Vagina (tissue), 2 donors: ENCODE measurements around the gene TLE4. TPM values are rescaled to one million over a fixed set of nuclear protein-coding genes. Genes with fewer than 3 reads are reported as not detected.

ENCODE experiments used
- DNase-seq, 2 donors: peaks; one replicate each; pipeline ENCODE4 v3.0.0-alpha.2; 2017; ENCODE audit errors: extremely low spot score in 2 of 2
- H3K27ac ChIP-seq: fragments of 200-600 bp; sonication (generic); one replicate; pipeline ENCODE4 v1.5.1; 2019
- H3K27me3 ChIP-seq: fragments of 200-600 bp; sonication (generic); one replicate; pipeline ENCODE4 v1.5.1; 2019
- H3K36me3 ChIP-seq, 2 donors: fragments of 200-600 bp; sonication (generic); one replicate each; pipeline ENCODE4 v1.5.1; 2017 to 2019
- H3K4me1 ChIP-seq: fragments of 200-600 bp; sonication (generic); one replicate; pipeline ENCODE4 v1.5.1; 2019
- H3K4me3 ChIP-seq, 2 donors: fragments of 200-600 bp; sonication (generic); 1 replicate in 1 of 2; 2 replicates in 1 of 2; pipeline ENCODE4 v1.5.1; 2016 to 2019
- H3K9me3 ChIP-seq: fragments of 200-600 bp; sonication (generic); one replicate; pipeline ENCODE4 v1.5.1; 2019
- CTCF ChIP-seq, 3 experiments: fragments of 450-650 bp in 2 of 3; fragments of 200-600 bp in 1 of 3; sonication (generic) in 1 of 3; IDR thresholded peaks; one replicate each; pipeline ENCODE4 v1.5.1; 2017 to 2019; ENCODE audit warnings: antibody characterized with exemption in 3 of 3, mild to moderate bottlenecking in 2 of 3, moderate library complexity in 2 of 3
- POLR2A ChIP-seq, 2 donors: fragments of 450-650 bp; IDR thresholded peaks; one replicate each; pipeline ENCODE4 v1.6.1; 2017; ENCODE audit warnings: antibody characterized with exemption in 2 of 2, mild to moderate bottlenecking in 2 of 2, moderate library complexity in 2 of 2
- POLR2AphosphoS5 ChIP-seq, 2 donors: sonication (generic); formaldehyde crosslinking; IDR thresholded peaks; one replicate each; pipeline ENCODE4 v1.9.0; 2017; ENCODE audit warnings: antibody characterized with exemption in 2 of 2, mild to moderate bottlenecking in 2 of 2, low read depth in 1 of 2; ENCODE audit not compliant: insufficient read depth in 1 of 2
- intact Hi-C: fragments of 100-400 bp; cut with DNase I; formaldehyde crosslinking; loops from one replicate; pipeline ENCODE4 v1.15.1; 2023
- total RNA-seq: library from RNA; depleted of rRNA; stranded (reverse); fragments of >200 nt; gene quantifications from one replicate; pipeline ENCODE4 v1.2.3, GENCODE V29; 2016

The TLE4 gene
- total RNA-seq, 1 donor from 2014 or later: 49.8 TPM

DNA sequence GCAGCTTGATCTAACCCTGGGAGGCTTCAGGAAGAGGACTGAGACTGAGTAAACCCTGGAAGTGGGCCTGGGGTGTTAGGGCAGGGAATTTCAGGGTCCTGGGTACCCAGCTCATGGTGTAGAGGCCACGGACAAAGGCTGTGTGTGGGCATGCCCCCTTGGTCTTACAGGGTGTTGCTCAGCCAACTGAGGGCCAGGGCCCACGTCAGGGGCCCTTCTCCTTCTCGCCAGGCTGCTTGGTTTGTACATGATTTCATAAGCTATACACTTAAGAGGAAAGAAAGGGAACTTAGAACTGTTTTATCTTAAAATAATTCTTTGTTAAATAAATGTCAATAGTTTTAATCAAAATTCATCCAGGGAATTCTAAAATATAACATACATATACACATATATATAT is 95.4 kb downstream of the TLE4 start:
- Histone ChIP-seq H3K4me3 (no peak overlapping the region), H3K27me3 (no peaks in the 10 kb centered on the region), H3K36me3 (no peaks in the 10 kb centered on the region), H3K27ac (no peak overlapping the region), H3K4me1 (peaks cover 18% of the 10 kb centered on the region), H3K9me3 (no peaks in the 10 kb centered on the region)
- TF ChIP-seq POLR2A (IDR thresholded peaks at IDR 0.05): no peak
- TF ChIP-seq CTCF (IDR thresholded peaks at IDR 0.05): no peak
- no peak for TF ChIP-seq POLR2AphosphoS5 (IDR thresholded peaks at IDR 0.05; ENCODE audit: insufficient read depth in 1 of 2, low read depth in 1 of 2)
- intact Hi-C loops: no loop called here
- DNase-seq: no peak

DNA sequence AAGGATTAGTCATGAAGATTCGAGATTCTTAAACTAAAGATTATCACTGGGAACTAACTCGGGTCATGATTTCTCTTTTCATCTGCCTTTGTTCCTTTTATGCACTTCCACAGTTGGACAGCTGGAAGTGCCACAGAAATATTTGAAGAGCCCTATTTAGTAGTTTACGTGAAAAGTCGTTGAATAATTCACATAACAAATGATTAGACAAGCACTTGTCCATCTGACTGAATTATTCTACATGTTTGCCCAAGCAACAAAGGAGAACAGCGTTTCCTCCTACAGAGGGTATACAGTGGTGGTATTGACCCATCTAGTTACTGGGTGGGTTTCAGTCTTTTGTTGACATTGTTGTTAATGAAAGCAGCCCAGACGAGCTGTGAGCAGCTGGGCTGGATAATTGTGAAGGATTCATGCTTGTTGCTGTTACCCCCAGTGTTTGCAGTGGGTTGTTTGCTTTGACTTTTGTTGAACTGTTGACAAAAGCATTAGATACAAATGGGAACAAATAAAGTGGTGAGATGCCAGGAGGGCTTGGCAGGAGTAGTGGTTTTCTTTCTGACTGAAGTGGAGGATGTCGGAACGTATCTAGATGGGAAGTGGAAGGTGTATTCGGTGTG is 96.2 kb downstream of the TLE4 start:
- Histone ChIP-seq H3K4me3 (no peak overlapping the region), H3K4me1 (peaks cover 12% of the 10 kb centered on the region), H3K27me3 (no peaks in the 10 kb centered on the region), H3K36me3 (no peaks in the 10 kb centered on the region), H3K27ac (no peak overlapping the region), H3K9me3 (no peaks in the 10 kb centered on the region)
- intact Hi-C loops: no loop called here
- DNase-seq: no peak
- TF ChIP-seq POLR2AphosphoS5 (IDR thresholded peaks at IDR 0.05; ENCODE audit: insufficient read depth in 1 of 2, low read depth in 1 of 2): no peak
- TF ChIP-seq CTCF (IDR thresholded peaks at IDR 0.05): no peak
- TF ChIP-seq POLR2A (IDR thresholded peaks at IDR 0.05): no peak

DNA sequence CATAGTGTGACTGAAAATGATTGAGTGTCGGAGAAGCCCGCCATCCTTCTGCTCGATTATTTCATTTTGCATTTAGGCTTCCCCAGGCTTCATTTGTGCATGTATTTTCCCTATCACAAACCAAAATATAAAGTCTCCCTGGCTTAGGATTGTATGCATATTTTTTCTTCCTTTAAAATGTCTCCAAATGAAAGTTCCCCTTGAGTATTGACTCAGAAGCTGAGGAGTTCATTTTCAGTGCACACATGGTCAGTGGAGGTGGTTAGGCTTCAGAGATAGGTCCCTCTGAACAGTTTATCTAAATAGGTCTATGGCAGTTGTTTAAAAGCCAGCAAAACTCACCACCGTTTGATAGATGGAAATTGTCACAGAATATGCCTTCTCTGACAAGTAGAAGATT is 97.2 kb downstream of the TLE4 start:
- Histone ChIP-seq H3K27ac (no peak overlapping the region), H3K4me1 (peaks cover 4% of the 10 kb centered on the region), H3K27me3 (no peaks in the 10 kb centered on the region), H3K36me3 (no peaks in the 10 kb centered on the region), H3K9me3 (no peaks in the 10 kb centered on the region), H3K4me3 (no peak overlapping the region)
- TF ChIP-seq POLR2AphosphoS5 (IDR thresholded peaks at IDR 0.05; ENCODE audit: insufficient read depth in 1 of 2, low read depth in 1 of 2) (no peak), CTCF (IDR thresholded peaks at IDR 0.05) (no peak)
- DNase-seq: no peak
- intact Hi-C loops: no loop called here

DNA sequence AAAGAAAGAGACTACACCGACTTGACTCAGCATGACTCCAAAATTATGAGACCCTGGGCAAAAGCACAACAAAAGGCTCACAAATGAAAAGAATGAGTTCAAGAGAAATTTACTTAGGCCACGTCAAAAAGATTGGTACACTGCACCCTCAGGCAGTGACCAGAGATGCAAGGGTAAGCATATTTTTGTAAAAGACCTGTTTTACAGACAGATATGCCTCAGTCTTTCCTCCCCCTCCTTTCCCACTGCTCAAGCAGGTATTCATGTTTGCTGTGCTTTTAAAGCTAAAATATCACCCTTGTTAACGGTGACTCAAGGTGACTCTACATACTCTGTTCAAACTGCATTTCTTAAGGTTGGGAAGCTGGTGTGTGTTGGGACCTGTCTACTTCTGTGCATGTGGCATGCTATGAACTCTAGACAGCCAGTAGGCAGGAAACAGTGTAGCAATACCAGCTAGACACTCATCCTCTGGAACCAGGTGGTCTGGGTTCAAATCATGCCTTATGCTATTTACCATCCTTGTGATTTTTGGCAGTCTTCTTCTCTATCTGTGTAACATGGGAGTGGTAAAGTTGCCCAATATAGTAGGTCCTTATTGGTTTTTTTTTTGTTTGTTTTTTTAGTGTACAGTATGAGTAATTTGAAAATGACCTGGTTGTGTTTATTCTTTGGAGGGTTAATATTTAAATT is 98.7 kb downstream of the TLE4 start:
- peak in 1 of 2 donors; percentile 67 for DNase-seq
- no peaks in the 10 kb centered on the region for H3K9me3 ChIP-seq
- peaks cover 4% of the 10 kb centered on the region for H3K4me1 ChIP-seq
- no peak for TF ChIP-seq POLR2A (IDR thresholded peaks at IDR 0.05)
- peak in 1 of 2 donors; percentile 37 for TF ChIP-seq POLR2AphosphoS5 (IDR thresholded peaks at IDR 0.05; ENCODE audit: insufficient read depth in 1 of 2, low read depth in 1 of 2)
- H3K27ac ChIP-seq: no peak overlapping the region
- no peak overlapping the region for H3K4me3 ChIP-seq
- H3K36me3 ChIP-seq: no peaks in the 10 kb centered on the region
- intact Hi-C loops: no loop called here
- H3K27me3 ChIP-seq: no peaks in the 10 kb centered on the region

DNA sequence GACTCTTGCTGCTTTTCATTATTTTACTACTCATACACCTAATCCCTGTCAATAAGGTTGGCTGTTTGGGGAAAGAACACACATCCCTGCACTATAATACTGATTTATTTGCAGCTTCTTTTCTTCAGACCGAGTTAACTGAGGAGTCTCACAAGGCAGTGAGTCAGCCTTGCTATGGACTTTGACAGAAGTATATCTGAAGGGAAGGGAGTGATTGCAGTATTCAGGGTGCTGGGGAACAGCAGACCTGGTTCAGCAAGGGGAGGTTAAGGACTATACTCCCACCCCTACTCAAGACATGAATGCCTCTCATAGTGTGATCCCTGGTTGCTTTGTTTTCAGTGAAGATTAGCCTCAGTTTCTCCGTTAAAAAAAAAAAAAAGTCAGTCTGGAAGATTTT is 99.8 kb downstream of the TLE4 start:
- no peak for TF ChIP-seq POLR2AphosphoS5 (IDR thresholded peaks at IDR 0.05; ENCODE audit: insufficient read depth in 1 of 2, low read depth in 1 of 2)
- TF ChIP-seq POLR2A (IDR thresholded peaks at IDR 0.05): no peak
- no peak for TF ChIP-seq CTCF (IDR thresholded peaks at IDR 0.05)
- no peak overlapping the region for H3K27ac ChIP-seq

More for the DNA sequence above, 99.8 kb downstream of the TLE4 start:
- no peak for DNase-seq
- intact Hi-C loops: no loop called here
- H3K9me3 ChIP-seq: no peaks in the 10 kb centered on the region
- no peak overlapping the region for H3K4me3 ChIP-seq
- H3K27me3 ChIP-seq: no peaks in the 10 kb centered on the region
- peaks cover 4% of the 10 kb centered on the region for H3K4me1 ChIP-seq
- H3K36me3 ChIP-seq: no peaks in the 10 kb centered on the region
